Ishikawa (cell line): ENCODE results near the gene C11orf52.

ENCODE experiments used
- CEBPB ChIP-seq: IDR thresholded peaks from 2 replicates; pipeline ENCODE4 v1.6.1; 2012
- EGR1 ChIP-seq: IDR thresholded peaks from 2 replicates; pipeline ENCODE4 v1.6.1; 2012
- EP300 ChIP-seq: IDR thresholded peaks from 2 replicates; pipeline ENCODE4 v1.6.1; 2012; ENCODE audit warnings: borderline replicate concordance
- FOXM1 ChIP-seq: IDR thresholded peaks from 2 replicates; pipeline ENCODE4 v1.6.1; 2012; ENCODE audit warnings: low read depth, borderline replicate concordance
- MAX ChIP-seq: IDR thresholded peaks from 2 replicates; pipeline ENCODE4 v1.6.1; 2012
- NFIC ChIP-seq: IDR thresholded peaks from 2 replicates; pipeline ENCODE4 v1.6.1; 2012
- RAD21 ChIP-seq: IDR thresholded peaks from 2 replicates; pipeline ENCODE4 v1.6.1; 2012; ENCODE audit warnings: low read depth
- REST ChIP-seq: IDR thresholded peaks from 2 replicates; pipeline ENCODE4 v1.6.1; 2012; ENCODE audit warnings: low read depth, mild to moderate bottlenecking
- TAF1 ChIP-seq: IDR thresholded peaks from 2 replicates; pipeline ENCODE4 v1.6.1; 2012; ENCODE audit warnings: low read depth, mild to moderate bottlenecking
- TEAD4 ChIP-seq: IDR thresholded peaks from 2 replicates; pipeline ENCODE4 v1.6.1; 2012
- USF1 ChIP-seq: IDR thresholded peaks from 2 replicates; pipeline ENCODE4 v1.6.1; 2012
- YY1 ChIP-seq: IDR thresholded peaks from 2 replicates; pipeline ENCODE4 v1.6.1; 2012; ENCODE audit warnings: low read depth
- ZBTB7A ChIP-seq: IDR thresholded peaks from 2 replicates; pipeline ENCODE4 v1.6.1; 2012; ENCODE audit warnings: low read depth

- no peak for TF ChIP-seq RAD21
- no peak for TF ChIP-seq EP300
- no peak for TF ChIP-seq CEBPB
- TF ChIP-seq MAX: no peak
- no peak for TF ChIP-seq TAF1
- TF ChIP-seq ZBTB7A: no peak
- no peak for TF ChIP-seq REST
- TF ChIP-seq YY1: no peak
- no peak for TF ChIP-seq TEAD4
- TF ChIP-seq FOXM1: no peak
- TF ChIP-seq EGR1: no peak
- TF ChIP-seq NFIC: no peak
- TF ChIP-seq USF1: no peak
Measured at GRCh38 chr11:111870522-111870885, 48.2 kb upstream of the C11orf52 start.
